OCI-LY1 (cell line): ENCODE results near the gene GLTP.
"Not testable (repeated sequence)": the region's sequence is repeated elsewhere in the genome, so short reads cannot be mapped to it uniquely, and the experiment has no call there.

Experiments
- H2AFZ ChIP-seq: fragments of 200-600 bp; sonication (generic), shearing (Covaris generic); 2 replicates; pipeline ENCODE4 v1.6.0; 2014; ENCODE audit warnings: antibody characterized with exemption, mild to moderate bottlenecking, low read length
- H3F3A ChIP-seq: fragments of 200-600 bp; sonication (generic), shearing (Covaris generic); 2 replicates; pipeline ENCODE4 v1.6.0; 2014; ENCODE audit warnings: mild to moderate bottlenecking, antibody characterized with exemption, low read length, moderate library complexity; ENCODE audit not compliant: insufficient read depth
- H3K27ac ChIP-seq: fragments of 200-600 bp; sonication (generic); 2 replicates; pipeline ENCODE4 v1.5.1; 2014; ENCODE audit warnings: low read length, mixed run types, mild to moderate bottlenecking, low read depth; ENCODE audit not compliant: poor library complexity, severe bottlenecking
- H3K27me3 ChIP-seq: fragments of 200-600 bp; sonication (generic); 2 replicates; pipeline ENCODE4 v1.6.0; 2014; ENCODE audit warnings: antibody characterized with exemption, mild to moderate bottlenecking, low read length, moderate library complexity; ENCODE audit not compliant: insufficient read depth
- H3K36me3 ChIP-seq: fragments of 200-600 bp; sonication (generic); 2 replicates; pipeline ENCODE4 v1.6.1; 2014; ENCODE audit warnings: mild to moderate bottlenecking, antibody characterized with exemption, low read length, moderate library complexity, mixed read lengths; ENCODE audit not compliant: insufficient read depth
- H3K4me1 ChIP-seq: fragments of 200-600 bp; sonication (generic); 2 replicates; pipeline ENCODE4 v1.5.1; 2014; ENCODE audit warnings: mild to moderate bottlenecking, low read length, moderate library complexity; ENCODE audit not compliant: insufficient read depth, severe bottlenecking
- H3K4me2 ChIP-seq: fragments of 200-600 bp; sonication (generic), shearing (Covaris generic); 2 replicates; pipeline ENCODE4 v1.6.1; 2014; ENCODE audit warnings: low read length
- H3K4me3 ChIP-seq: fragments of 200-600 bp; sonication (generic); 2 replicates; pipeline ENCODE4 v1.5.1; 2014; ENCODE audit warnings: low read length, low read depth, mild to moderate bottlenecking, mixed read lengths; ENCODE audit not compliant: poor library complexity, severe bottlenecking
- H3K79me2 ChIP-seq: fragments of 200-600 bp; shearing (Covaris generic); 2 replicates; pipeline ENCODE4 v1.6.1; 2016; ENCODE audit warnings: mixed run types, low read length, mixed read lengths; ENCODE audit not compliant: insufficient read depth
- H3K9ac ChIP-seq: fragments of 200-600 bp; sonication (generic), shearing (Covaris generic); 2 replicates; pipeline ENCODE4 v1.6.1; 2014; ENCODE audit warnings: mild to moderate bottlenecking, low read length, mixed read lengths
- H3K9me2 ChIP-seq: fragments of 200-600 bp; sonication (generic), shearing (Covaris generic); 2 replicates; pipeline ENCODE4 v1.6.1; 2014; ENCODE audit warnings: low read depth, mild to moderate bottlenecking, low read length, mixed read lengths
- H3K9me3 ChIP-seq: fragments of 200-600 bp; shearing (Covaris generic); 2 replicates; pipeline ENCODE4 v1.6.1; 2014; ENCODE audit warnings: low read length, mixed read lengths
- H4K20me1 ChIP-seq: fragments of 200-600 bp; sonication (generic), shearing (Covaris generic); 2 replicates; pipeline ENCODE4 v1.6.0; 2016; ENCODE audit warnings: mild to moderate bottlenecking, low read length; ENCODE audit not compliant: insufficient read depth
- CTCF ChIP-seq: fragments of 200-600 bp; sonication (generic), shearing (Covaris generic); IDR thresholded peaks from 2 replicates; pipeline ENCODE4 v1.5.1; 2017; ENCODE audit warnings: mild to moderate bottlenecking, antibody characterized with exemption, low read length, moderate library complexity, mixed read lengths
- EZH2 ChIP-seq: fragments of 200-600 bp; sonication (generic), shearing (Covaris generic); IDR thresholded peaks from 2 replicates; pipeline ENCODE4 v1.8.0; 2017; ENCODE audit warnings: borderline replicate concordance, mixed run types, mild to moderate bottlenecking, antibody characterized with exemption, low read length, moderate library complexity, mixed read lengths

Gene GLTP

GRCh38 chr12:109893261-109893995, 13.1 kb upstream of the GLTP start:
- no peaks in the 10 kb centered on the region for H3K36me3 ChIP-seq
- H3K9ac ChIP-seq: no peak overlapping the region
- H3K27ac ChIP-seq: no peak overlapping the region
- H3F3A ChIP-seq: no peaks in the 10 kb centered on the region
- H3K27me3 ChIP-seq: no peaks in the 10 kb centered on the region
- no peaks in the 10 kb centered on the region for H4K20me1 ChIP-seq
- no peaks in the 10 kb centered on the region for H3K9me2 ChIP-seq
- H3K4me1 ChIP-seq: peaks cover 5% of the 10 kb centered on the region
- no peak overlapping the region for H3K4me3 ChIP-seq
- no peaks in the 10 kb centered on the region for H3K79me2 ChIP-seq
- TF ChIP-seq CTCF (no peak), EZH2 (no peak)
- H3K4me2 ChIP-seq: no peak overlapping the region
- no peak overlapping the region for H2AFZ ChIP-seq
- no peaks in the 10 kb centered on the region for H3K9me3 ChIP-seq

- H3K27me3 ChIP-seq: no peaks in the 10 kb centered on the region
- no peaks in the 10 kb centered on the region for H3K79me2 ChIP-seq
- no peak overlapping the region for H3K4me3 ChIP-seq
- no peak overlapping the region for H3K4me2 ChIP-seq
- H3K4me1 ChIP-seq: peaks cover 7% of the 10 kb centered on the region
- H2AFZ ChIP-seq: no peak overlapping the region
- no peaks in the 10 kb centered on the region for H3K9me2 ChIP-seq
- no peak overlapping the region for H3K9ac ChIP-seq
- H4K20me1 ChIP-seq: no peaks in the 10 kb centered on the region
- TF ChIP-seq EZH2: no peak
- TF ChIP-seq CTCF: no peak
- H3K36me3 ChIP-seq: no peaks in the 10 kb centered on the region
- H3K27ac ChIP-seq: no peak overlapping the region
- H3F3A ChIP-seq: no peaks in the 10 kb centered on the region
- H3K9me3 ChIP-seq: no peaks in the 10 kb centered on the region
Measured at GRCh38 chr12:109892748-109893147, 12.4 kb upstream of the GLTP start.

GRCh38 chr12:109892165-109892715, 11.9 kb upstream of the GLTP start:
- no peak overlapping the region for H2AFZ ChIP-seq
- H3K27ac ChIP-seq: no peak overlapping the region
- TF ChIP-seq CTCF (no peak), EZH2 (no peak)
- no peaks in the 10 kb centered on the region for H3K27me3 ChIP-seq
- no peaks in the 10 kb centered on the region for H3F3A ChIP-seq
- no peaks in the 10 kb centered on the region for H3K9me3 ChIP-seq
- no peak overlapping the region for H3K9ac ChIP-seq
- peaks cover 7% of the 10 kb centered on the region for H3K4me1 ChIP-seq
- H3K79me2 ChIP-seq: no peaks in the 10 kb centered on the region
- no peaks in the 10 kb centered on the region for H3K36me3 ChIP-seq
- H3K4me2 ChIP-seq: no peak overlapping the region
- no peaks in the 10 kb centered on the region for H3K9me2 ChIP-seq
- H3K4me3 ChIP-seq: no peak overlapping the region
- no peaks in the 10 kb centered on the region for H4K20me1 ChIP-seq

- not testable (repeated sequence) for H3K9me2 ChIP-seq
Measured at GRCh38 chr12:109891731-109892130, 11.4 kb upstream of the GLTP start.

More at GRCh38 chr12:109891731-109892130, 11.4 kb upstream of the GLTP start:
- H3K4me1 ChIP-seq, H3K4me2 ChIP-seq, H3F3A ChIP-seq, H3K27ac ChIP-seq, H3K9ac ChIP-seq, H3K4me3 ChIP-seq, H3K27me3 ChIP-seq, H4K20me1 ChIP-seq, H3K9me3 ChIP-seq, H3K36me3 ChIP-seq, H2AFZ ChIP-seq, H3K79me2 ChIP-seq: not testable (repeated sequence)
